Measurements from ENCODE around the gene DNTT.

Gene DNTT

DNA sequence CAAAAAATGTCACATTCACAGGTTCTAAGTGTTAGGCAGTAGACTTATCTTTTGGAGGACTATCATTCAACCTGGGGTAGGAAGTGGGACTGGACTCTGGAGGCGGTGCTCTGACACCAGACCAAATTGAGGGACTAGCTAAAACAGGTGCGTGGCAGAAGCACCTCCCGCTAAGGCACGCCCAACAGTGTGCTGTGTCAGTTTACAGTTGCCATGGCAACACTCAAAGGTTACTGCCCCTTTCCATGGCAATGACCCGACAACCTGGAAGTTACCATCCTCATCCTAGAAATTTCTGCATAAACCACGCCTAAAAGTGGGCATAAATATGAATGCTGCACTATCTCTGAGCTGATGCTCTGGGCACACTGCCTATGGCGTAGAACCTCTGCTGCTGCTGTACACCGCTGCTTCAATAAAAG lies 18.9 kb upstream of the DNTT start:
- no peaks in the 10 kb centered on the region for H3K27me3 ChIP-seq (ENCODE audit: insufficient read depth, poor library complexity, severe bottlenecking)
- no peak for DNase-seq (ENCODE audit: low read depth in 1 of 2, low spot score in 1 of 2)
- H3K27ac ChIP-seq (replicated peaks): no peak overlapping the region
- H3K4me3 ChIP-seq (replicated peaks; ENCODE audit: insufficient read depth, low read length): no peak overlapping the region
- TF ChIP-seq POLR2AphosphoS5 (IDR thresholded peaks at IDR 0.05; ENCODE audit: low read depth) (no peak), SPI1 (IDR thresholded peaks at IDR 0.05; ENCODE audit: borderline replicate concordance, low read depth) (no peak), GABPA (IDR thresholded peaks at IDR 0.05; ENCODE audit: low read depth) (no peak)
- TF ChIP-seq, protein P1, sequence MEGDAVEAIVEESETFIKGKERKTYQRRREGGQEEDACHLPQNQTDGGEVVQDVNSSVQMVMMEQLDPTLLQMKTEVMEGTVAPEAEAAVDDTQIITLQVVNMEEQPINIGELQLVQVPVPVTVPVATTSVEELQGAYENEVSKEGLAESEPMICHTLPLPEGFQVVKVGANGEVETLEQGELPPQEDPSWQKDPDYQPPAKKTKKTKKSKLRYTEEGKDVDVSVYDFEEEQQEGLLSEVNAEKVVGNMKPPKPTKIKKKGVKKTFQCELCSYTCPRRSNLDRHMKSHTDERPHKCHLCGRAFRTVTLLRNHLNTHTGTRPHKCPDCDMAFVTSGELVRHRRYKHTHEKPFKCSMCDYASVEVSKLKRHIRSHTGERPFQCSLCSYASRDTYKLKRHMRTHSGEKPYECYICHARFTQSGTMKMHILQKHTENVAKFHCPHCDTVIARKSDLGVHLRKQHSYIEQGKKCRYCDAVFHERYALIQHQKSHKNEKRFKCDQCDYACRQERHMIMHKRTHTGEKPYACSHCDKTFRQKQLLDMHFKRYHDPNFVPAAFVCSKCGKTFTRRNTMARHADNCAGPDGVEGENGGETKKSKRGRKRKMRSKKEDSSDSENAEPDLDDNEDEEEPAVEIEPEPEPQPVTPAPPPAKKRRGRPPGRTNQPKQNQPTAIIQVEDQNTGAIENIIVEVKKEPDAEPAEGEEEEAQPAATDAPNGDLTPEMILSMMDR (IDR thresholded peaks at IDR 0.05; ENCODE audit: insufficient read depth, low read length): no peak
- TF ChIP-seq, protein P2, sequence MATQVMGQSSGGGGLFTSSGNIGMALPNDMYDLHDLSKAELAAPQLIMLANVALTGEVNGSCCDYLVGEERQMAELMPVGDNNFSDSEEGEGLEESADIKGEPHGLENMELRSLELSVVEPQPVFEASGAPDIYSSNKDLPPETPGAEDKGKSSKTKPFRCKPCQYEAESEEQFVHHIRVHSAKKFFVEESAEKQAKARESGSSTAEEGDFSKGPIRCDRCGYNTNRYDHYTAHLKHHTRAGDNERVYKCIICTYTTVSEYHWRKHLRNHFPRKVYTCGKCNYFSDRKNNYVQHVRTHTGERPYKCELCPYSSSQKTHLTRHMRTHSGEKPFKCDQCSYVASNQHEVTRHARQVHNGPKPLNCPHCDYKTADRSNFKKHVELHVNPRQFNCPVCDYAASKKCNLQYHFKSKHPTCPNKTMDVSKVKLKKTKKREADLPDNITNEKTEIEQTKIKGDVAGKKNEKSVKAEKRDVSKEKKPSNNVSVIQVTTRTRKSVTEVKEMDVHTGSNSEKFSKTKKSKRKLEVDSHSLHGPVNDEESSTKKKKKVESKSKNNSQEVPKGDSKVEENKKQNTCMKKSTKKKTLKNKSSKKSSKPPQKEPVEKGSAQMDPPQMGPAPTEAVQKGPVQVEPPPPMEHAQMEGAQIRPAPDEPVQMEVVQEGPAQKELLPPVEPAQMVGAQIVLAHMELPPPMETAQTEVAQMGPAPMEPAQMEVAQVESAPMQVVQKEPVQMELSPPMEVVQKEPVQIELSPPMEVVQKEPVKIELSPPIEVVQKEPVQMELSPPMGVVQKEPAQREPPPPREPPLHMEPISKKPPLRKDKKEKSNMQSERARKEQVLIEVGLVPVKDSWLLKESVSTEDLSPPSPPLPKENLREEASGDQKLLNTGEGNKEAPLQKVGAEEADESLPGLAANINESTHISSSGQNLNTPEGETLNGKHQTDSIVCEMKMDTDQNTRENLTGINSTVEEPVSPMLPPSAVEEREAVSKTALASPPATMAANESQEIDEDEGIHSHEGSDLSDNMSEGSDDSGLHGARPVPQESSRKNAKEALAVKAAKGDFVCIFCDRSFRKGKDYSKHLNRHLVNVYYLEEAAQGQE (IDR thresholded peaks at IDR 0.05; ENCODE audit: insufficient replicate concordance, low read depth): no peak

DNA sequence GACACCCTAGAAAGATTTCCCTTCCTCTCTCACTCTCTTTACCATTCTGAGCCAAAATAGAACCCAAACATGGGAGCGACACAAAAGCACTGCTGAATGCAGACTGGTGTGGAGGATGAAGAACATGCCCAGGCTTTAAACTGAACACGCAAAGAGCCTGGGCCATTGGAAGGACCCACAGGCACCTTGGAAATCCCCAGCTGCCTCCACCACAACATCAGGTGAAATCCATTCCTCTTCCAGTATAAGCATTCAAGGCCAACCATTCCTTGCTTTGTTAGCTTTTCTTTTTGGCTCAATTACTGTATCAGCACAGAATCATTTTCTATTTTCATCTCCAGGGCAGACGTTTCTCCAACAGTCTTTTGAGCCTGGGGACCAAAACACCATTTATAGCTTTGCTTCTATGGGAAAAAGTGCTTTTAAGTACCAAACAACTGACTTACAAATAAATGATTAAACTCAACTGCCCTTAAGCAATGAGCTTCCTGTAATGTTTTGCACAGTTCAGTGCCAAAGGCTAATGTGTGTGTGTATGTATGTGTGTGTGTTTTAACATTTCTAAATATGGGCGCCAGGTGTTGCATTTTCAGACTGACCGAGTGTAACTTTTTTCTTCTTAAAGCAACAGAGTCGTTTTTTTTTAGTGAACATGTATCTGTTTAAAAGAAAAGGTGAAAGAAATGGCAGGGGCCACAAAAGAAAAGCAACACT lies 16.7 kb upstream of the DNTT start:
- Histone ChIP-seq H3K4me3 (replicated peaks; ENCODE audit: insufficient read depth, low read length) (no peak overlapping the region), H3K27ac (replicated peaks) (no peak overlapping the region)

DNA sequence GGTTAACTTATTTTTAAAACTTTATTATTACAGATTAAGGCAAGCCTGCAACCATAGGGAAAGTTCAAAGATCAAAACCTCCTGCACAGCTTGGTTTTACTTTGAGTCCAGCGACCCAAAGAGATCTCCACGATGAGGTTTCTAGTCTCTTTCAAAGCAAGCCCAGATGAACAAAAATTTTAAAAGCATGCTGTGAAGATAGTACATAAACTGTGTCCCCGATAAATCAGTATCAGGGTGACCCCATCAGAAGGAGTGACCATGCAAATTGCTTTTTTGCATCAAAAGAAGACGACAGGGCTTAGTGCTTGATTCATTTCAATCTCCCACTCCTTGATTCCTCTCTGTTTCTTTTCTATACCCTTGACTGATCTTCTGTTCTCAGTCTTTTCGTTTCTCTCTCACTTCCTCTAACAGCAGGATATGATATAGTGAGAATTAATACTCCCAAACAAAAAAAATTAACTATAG lies 16.0 kb upstream of the DNTT start:
- Histone ChIP-seq H3K27me3 (ENCODE audit: insufficient read depth, poor library complexity, severe bottlenecking) (no peaks in the 10 kb centered on the region), H3K4me3 (replicated peaks; ENCODE audit: insufficient read depth, low read length) (no peak overlapping the region), H3K27ac (replicated peaks) (no peak overlapping the region)
- DNase-seq (ENCODE audit: low read depth in 1 of 2, low spot score in 1 of 2): no peak
- TF ChIP-seq POLR2AphosphoS5 (IDR thresholded peaks at IDR 0.05; ENCODE audit: low read depth) (no peak), SPI1 (IDR thresholded peaks at IDR 0.05; ENCODE audit: borderline replicate concordance, low read depth) (no peak), GABPA (IDR thresholded peaks at IDR 0.05; ENCODE audit: low read depth) (no peak)
- TF ChIP-seq, protein P2 (IDR thresholded peaks at IDR 0.05; ENCODE audit: insufficient replicate concordance, low read depth): no peak
- TF ChIP-seq, protein P1 (IDR thresholded peaks at IDR 0.05; ENCODE audit: insufficient read depth, low read length): no peak

More for the DNA sequence above, 16.7 kb upstream of the DNTT start:
- TF ChIP-seq, protein P1 (IDR thresholded peaks at IDR 0.05; ENCODE audit: insufficient read depth, low read length): no peak
- TF ChIP-seq SPI1 (IDR thresholded peaks at IDR 0.05; ENCODE audit: borderline replicate concordance, low read depth) (no peak), POLR2AphosphoS5 (IDR thresholded peaks at IDR 0.05; ENCODE audit: low read depth) (no peak), GABPA (IDR thresholded peaks at IDR 0.05; ENCODE audit: low read depth) (no peak)
- TF ChIP-seq, protein P2 (IDR thresholded peaks at IDR 0.05; ENCODE audit: insufficient replicate concordance, low read depth): no peak
- no peak for DNase-seq (ENCODE audit: low read depth in 1 of 2, low spot score in 1 of 2)
- H3K27me3 ChIP-seq (ENCODE audit: insufficient read depth, poor library complexity, severe bottlenecking): no peaks in the 10 kb centered on the region

All from HL-60 (cell line).